Stimulated activated CD4-positive, alpha-beta T cell treated with anti-CD3 and anti-CD28 coated beads, Interleukin-12 subunit alpha, Interleukin-12 subunit beta, amount 100 ng/mL, for 48 hours (primary cell): Measurements from ENCODE around the gene ACSF2.
A peak's percentile ranks its signal among the peaks of the same experiment; 100 is the strongest.
"Not testable (repeated sequence)": the region's sequence is repeated elsewhere in the genome, so short reads cannot be mapped to it uniquely, and the experiment has no call there.

Source experiments
- DNase-seq, 3 donors: peaks; one replicate each; pipeline ENCODE4 v3.0.0-alpha.2; 2020; ENCODE audit warnings: low read depth in 2 of 3, low spot score in 1 of 3

ACSF2 gene

GRCh38 chr17:50475775-50476544, 49.9 kb downstream of the ACSF2 start:
- DNase-seq, result not testable (repeated sequence)

DNA sequence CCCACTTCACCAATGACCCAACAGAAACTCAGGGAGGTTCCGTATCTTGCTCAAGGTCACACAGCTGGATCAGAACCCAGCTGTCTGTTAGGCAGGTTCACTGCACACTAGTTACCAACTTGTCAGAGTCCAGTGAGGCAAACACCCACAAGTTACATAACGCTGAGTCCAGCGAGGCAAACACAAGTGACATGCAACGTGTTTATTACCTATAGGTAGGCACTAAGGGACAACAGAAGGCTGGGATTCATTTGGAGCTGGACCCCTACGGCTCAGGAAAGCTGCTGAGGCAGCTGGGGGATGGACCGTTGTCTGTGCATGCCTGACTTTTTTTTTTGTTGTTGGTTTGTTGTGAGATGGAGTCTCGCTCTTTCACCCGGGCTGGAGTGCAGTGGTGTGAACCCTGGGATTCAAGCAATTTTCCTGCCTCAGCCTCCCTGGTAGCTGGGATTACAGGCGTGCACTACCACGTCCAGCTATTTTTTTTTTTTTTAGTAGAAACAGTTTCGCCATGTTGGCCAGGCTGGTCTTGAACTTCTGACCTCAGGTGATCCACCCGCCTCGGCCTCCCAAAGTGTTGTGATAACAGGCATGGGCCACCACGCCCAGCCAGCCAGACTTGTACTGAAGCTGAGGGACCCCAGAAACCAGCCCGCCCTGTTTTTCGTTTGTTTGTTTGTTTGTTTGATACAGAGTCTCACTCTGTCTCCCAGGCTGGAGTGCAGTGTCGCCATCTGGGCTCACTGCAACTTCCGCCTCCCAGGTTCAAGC, 50.7 kb downstream of the ACSF2 start:
- no peak for DNase-seq

GRCh38 chr17:50477976-50478375, 52.0 kb downstream of the ACSF2 start:
- no peak for DNase-seq

DNA sequence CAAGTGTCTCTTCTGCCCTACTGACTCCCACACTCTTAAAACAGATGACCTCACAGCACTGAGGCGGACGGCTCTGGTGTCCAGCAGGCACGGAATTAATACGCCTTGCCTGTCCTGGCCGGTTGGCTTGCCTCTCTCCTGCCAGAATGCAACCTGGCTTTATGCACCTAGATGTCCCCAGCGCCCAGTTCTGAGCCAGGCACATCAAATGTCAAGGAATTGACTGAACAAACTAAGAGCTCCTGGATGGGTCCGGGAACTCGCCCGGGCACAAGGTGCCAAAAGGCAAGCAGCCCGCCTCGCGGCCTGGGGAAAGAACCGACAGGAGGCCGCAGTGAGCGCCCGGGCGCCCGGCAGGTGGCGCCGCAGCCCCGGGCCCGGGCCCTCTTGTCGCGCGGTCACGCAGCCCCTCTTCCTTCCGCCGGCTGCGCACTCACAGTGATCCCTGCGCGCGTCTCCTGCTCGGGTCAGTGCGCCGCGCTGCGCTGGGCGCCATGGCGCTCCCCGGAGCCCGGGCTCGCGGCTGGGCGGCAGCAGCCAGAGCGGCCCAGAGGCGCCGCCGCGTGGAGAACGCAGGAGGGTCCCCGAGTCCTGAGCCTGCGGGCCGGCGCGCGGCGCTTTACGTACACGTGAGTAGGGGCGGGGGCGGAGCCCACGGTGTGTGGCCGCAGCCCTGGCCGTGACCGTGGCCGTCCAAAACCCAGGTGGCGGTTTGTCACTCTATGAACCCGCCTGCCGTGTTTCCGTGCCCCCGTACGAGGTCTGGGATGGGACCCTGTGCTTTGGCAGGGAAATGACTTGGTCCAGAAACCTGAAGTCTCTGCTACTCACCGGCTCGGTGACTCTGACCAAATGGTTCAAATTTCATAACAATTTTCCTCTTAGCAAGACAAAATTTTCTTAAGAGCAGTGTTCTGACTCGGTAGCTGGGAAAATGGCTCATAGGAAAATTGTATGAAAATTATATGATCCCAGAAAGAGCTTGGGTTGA, 52.7 kb downstream of the ACSF2 start, which contains the start of gene RSAD1:
TSS of gene RSAD1 (plus strand) at position 470 of the 991 bp plus-strand sequence. CDS start at position 495, 25 bp downstream.
- peak; percentile 62 to 83 (median 75) for DNase-seq

DNA sequence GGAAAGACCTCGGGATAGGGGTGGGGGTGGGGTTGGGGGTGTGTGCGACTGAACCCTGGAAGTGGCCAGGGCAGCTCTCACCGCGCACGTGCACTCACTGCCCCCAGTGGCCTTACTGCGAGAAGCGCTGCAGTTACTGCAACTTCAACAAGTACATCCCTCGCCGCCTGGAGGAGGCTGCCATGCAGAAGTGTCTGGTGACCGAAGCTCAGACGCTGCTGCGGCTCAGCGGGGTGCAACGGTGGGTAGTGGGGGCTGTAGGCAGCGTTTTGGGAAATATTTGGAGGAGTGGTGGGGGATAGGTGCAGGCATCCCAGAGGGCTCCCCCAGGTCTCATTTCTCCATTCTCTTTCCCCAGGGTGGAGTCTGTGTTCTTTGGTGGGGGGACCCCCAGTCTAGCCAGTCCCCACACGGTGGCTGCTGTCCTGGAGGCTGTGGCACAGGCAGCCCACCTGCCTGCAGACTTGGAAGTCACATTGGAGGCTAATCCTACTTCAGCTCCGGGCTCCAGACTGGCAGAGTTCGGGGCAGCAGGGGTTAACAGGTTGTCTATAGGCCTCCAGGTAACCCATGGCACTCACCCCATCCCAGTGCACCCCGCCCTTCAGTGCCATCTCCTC, 53.6 kb downstream of the ACSF2 start:
- DNase-seq, result peak; percentile 47 to 57 (median 56)

DNA sequence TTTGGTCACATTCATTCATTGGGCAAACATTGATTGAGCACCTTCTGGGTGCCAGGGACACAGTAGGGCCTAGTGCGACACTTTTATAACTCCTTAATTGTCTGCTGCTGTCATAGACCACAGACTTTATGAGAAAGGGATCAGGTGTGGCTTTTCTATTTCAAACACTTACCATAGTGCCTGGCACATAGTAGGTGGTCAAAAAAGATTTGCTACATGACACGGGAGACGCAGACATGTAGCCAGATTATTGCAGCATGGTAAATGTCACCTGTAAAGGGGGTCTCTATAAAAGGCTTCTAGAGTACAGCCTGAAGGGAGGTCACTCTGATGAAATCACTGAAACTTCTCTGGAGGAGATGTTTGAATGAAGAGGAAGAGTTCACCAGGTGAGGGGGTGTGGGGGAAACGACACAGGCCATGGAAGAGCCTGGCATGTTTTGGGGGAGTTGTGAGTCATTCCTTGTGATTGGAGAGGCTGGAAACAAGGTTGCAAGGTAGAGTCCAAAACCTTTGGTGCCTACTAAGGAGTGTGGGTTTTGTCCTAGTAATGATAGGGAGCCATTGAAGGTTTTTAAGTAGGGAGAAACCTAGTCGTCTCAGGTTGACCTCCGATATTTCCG, 54.2 kb downstream of the ACSF2 start:
- no peak for DNase-seq

- DNase-seq, result no peak
Observed at GRCh38 chr17:50480854-50481490, 55.0 kb downstream of the ACSF2 start.

- no peak for DNase-seq
Observed at GRCh38 chr17:50481648-50482047, 55.6 kb downstream of the ACSF2 start.

DNA sequence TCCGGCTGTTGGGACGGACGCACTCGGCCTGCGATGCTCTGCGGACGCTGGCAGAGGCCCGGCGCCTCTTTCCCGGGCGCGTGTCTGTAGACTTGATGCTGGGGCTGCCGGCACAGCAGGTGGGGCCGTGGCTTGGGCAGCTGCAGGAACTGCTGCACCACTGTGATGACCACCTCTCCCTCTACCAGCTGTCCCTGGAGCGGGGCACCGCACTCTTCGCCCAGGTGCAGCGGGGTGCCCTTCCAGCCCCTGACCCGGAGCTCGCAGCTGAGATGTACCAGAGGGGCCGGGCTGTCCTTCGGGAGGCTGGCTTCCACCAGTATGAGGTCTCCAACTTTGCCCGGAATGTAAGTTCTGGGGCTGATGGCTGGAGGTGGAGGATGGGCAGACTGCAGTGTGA, 56.1 kb downstream of the ACSF2 start:
- DNase-seq, result no peak

DNA sequence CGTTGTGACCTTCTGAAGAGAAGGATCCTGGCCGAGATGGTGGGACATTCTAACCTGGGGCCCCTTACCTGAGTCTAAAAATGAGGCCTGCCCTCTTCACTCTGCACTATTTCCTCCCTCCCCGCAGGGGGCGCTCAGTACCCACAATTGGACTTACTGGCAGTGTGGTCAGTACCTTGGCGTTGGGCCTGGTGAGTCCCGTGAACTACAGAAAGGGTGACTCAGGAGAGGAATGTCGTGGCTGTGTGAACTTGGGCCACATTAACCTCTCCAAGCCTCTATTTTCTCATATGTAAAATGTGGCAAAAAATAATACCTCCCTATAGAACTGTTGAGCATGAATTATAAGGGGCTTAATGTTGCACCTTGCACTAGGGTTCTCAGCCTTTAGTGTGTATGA, 56.5 kb downstream of the ACSF2 start:
- DNase-seq, result peak; percentile 68 to 77 (median 74)

GRCh38 chr17:50483266-50483665, 57.2 kb downstream of the ACSF2 start:
- no peak for DNase-seq

- no peak for DNase-seq
Observed at GRCh38 chr17:50484386-50485155, 58.6 kb downstream of the ACSF2 start.

DNA sequence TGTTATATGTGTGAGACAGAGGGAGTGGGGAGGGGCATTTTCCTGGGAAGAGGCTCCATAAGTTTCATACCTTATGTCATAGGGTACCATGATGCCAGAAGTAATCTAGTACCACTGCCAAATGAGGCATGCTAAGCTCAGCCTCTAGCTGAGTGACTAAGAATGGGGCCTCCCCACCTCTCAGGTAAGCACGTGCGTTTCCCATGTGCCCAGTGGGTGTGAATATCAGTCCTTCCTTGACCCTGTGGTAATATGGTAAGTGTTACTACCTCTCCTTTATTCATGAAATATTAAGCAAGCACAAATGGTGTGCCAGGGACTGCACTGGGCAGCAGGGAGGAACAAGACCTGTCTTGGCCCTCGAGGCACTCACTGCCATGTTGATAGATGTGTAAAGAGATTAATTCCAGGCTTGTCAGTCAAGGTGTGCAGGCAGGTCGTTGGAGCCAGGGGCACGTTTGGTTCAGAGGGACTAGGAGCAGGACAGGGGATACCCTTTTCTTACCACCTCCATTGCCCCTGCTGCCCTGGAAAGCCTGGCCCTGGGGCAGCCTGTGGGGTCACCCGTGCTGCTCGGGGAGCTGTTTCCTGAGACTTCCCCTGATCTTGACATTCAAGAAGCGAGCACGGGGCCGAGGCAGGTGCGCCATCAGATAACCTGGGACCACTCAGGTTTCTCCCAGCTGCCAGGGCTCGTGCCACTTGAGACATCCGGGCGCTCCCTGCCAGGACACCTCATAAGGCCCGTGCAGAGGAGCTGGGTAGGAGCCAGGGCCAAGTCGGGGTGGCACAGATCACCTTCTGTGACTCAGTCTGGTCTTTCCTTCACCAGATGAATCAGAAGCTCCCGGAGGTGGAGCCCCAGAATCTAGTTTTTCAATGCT, 61.4 kb downstream of the ACSF2 start:
- DNase-seq, result no peak

- DNase-seq, result no peak
Observed at GRCh38 chr17:50488880-50489279, 62.9 kb downstream of the ACSF2 start.

GRCh38 chr17:50491505-50491904, 65.5 kb downstream of the ACSF2 start:
- no peak for DNase-seq

DNA sequence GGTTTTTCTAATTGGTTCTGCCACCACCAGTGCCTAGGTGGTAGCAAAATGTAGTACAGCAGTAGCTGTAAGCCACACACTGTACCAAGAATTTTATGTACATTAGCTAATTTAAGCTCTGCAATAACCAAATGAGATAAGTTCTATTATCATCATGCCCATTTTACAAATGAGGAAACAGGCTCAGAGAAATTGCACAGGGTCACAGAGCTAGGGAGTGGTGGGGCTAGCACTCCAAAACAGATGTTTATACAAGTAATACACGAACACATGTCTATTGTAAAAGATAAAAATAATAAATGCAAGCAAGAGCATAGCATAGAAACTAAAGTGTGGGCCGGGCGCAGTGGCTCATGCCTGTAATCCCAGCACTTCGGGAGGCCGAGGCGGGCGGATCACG, 66.2 kb downstream of the ACSF2 start:
- no peak for DNase-seq

DNA sequence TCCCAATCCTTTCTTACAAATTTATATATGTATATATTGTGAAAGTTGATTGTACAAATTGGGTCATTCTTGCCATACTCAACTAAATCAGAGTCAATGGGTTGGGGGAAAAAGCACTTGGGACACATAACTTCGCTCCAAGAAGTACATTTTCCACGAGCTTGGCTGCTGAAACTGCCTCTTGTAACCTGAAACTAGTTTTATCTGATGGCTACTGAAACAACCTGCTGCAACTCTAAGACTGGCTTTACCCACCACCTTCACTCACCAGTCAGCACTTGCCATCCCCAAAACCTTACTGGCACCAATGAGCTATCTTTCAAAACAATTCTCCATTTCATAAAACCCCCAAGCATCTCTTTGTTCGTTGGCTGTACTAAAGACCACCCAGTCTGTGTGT, 67.7 kb downstream of the ACSF2 start:
- DNase-seq, result no peak

- DNase-seq, result no peak
Observed at GRCh38 chr17:50495217-50495823, 69.3 kb downstream of the ACSF2 start.
